Transverse colon (tissue), 3 donors: Measurements from ENCODE around the gene TMEM132E.

ENCODE experiments used
- CTCF ChIP-seq, 5 experiments: fragments of 200-600 bp in 3 of 5; fragments of 450-650 bp in 2 of 5; sonication (generic) in 3 of 5; IDR thresholded peaks; 1 replicate in 2 of 5; 2 replicates in 3 of 5; pipeline ENCODE4 v1.5.1; 2016 to 2017; ENCODE audit warnings: antibody characterized with exemption in 5 of 5, inconsistent platforms in 3 of 5, mild to moderate bottlenecking in 2 of 5, moderate library complexity in 1 of 5
- POLR2A ChIP-seq: fragments of 450-650 bp; IDR thresholded peaks from one replicate; pipeline ENCODE4 v1.6.1; 2016; ENCODE audit warnings: antibody characterized with exemption, mild to moderate bottlenecking, moderate library complexity

DNA sequence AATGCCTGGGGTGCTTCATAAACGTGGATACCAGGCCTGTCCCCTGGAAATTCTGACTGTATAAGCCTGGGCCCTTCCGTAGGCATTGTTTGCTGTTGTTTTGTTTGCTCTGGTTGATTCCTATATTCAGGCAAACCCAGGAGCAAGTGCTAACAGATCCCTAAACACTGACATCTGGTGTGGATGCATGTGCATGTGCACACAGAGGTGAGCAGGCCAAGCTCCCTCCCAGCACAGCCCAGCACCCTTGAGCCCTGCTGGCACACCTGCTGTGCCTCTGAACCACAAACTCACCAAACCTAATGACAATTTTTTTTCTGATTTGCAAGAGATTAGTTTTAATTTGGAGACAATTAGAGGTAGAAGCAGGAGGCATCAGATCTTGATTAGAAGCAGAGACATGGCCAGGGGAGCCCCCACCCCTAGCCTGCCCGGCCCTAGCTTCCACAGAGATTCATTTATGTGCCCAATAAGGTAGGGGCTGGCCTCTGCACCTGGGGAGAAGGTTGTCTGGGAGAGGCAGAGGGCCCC lies 40.4 kb downstream of the TMEM132E start:
- TF ChIP-seq CTCF (IDR thresholded peaks at IDR 0.05) (no peak), POLR2A (no peak)
